Ishikawa (cell line): Measurements from ENCODE around the gene TMBIM6.

Experiments
- CEBPB ChIP-seq: IDR thresholded peaks from 2 replicates; pipeline ENCODE4 v1.6.1; 2012
- CREB1 ChIP-seq: IDR thresholded peaks from 2 replicates; pipeline ENCODE4 v1.6.1; 2012; ENCODE audit warnings: low read depth
- EGR1 ChIP-seq: IDR thresholded peaks from 2 replicates; pipeline ENCODE4 v1.6.1; 2012
- FOXM1 ChIP-seq: IDR thresholded peaks from 2 replicates; pipeline ENCODE4 v1.6.1; 2012; ENCODE audit warnings: low read depth, borderline replicate concordance
- NFIC ChIP-seq: IDR thresholded peaks from 2 replicates; pipeline ENCODE4 v1.6.1; 2012
- RAD21 ChIP-seq: IDR thresholded peaks from 2 replicates; pipeline ENCODE4 v1.6.1; 2012; ENCODE audit warnings: low read depth
- TAF1 ChIP-seq: IDR thresholded peaks from 2 replicates; pipeline ENCODE4 v1.6.1; 2012; ENCODE audit warnings: low read depth, mild to moderate bottlenecking
- TF ChIP-seq, protein P1 (sequence below): IDR thresholded peaks from 2 replicates; pipeline ENCODE4 v1.6.1; 2012

GRCh38 chr12:49761677-49762467 is 20.5 kb downstream of the TMBIM6 start:
- no peak for TF ChIP-seq EGR1
- TF ChIP-seq, protein P1, sequence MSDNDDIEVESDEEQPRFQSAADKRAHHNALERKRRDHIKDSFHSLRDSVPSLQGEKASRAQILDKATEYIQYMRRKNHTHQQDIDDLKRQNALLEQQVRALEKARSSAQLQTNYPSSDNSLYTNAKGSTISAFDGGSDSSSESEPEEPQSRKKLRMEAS = no peak
- no peak for TF ChIP-seq CEBPB
- no peak for TF ChIP-seq RAD21
- no peak for TF ChIP-seq FOXM1
- no peak for TF ChIP-seq TAF1
- no peak for TF ChIP-seq CREB1
- no peak for TF ChIP-seq NFIC
